Fibroblast of skin of right biceps (primary cell): ENCODE measurements around the gene DPEP1.

Experiments
- DNase-seq: peaks from one replicate; pipeline ENCODE4 v3.0.0-alpha.2; 2013

Gene DPEP1

DNA sequence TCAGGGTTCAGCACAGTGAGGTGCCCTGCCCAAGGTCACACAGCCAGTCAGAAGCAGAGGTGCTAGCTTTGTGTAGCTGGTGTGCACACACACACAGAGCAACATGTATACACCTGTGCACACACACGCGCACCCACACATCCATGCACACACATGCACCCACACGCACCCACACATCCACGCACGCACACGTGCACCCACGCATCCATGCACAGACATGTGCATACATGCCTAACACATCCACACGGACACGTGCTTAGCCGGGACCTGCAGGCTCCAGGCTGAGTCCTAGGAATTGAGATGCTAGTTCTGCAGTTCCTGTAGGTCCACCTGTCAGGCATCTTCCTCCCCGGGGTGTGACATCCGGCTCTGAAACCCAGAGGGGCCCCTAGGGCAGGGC lies 13.0 kb upstream of the DPEP1 start:
- DNase-seq, result no peak

DNA sequence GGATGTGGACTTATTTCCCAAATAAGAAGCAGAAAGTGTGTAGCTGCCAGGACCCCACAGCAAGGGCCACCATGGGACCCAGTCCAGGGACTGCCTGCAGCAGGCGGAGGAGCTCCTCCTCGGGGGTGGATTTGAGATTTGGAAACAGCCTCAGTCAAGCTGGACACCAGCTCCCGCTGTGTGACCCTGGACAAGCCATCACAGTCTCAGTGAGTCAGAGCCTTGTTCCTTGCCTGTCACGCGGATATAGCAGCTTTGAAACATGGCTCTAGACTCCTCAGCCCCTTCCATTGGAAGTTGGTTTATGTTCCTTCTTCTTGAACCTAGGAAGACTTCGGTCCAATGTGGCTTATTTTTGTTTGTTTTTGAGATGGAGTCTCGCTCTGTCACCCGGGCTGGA lies 12.5 kb upstream of the DPEP1 start:
- DNase-seq, result no peak

DNA sequence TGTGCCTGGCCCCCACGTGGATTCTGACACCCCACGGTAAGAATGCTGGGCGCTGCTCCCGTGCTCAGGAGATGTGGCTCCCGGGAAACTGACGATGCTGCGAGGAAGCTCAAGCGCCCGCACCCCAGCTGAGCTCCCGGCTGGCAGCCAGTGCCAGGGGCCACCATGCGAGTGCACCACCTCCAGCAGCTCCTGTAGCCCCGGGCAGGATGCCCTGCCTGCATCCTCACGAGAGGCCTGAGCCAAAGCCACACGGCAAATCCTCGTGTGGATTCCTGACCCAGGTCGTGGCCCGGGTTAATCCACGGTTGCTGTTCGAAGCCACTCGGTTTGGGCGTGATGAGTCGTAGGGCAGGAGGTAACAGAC lies 11.6 kb upstream of the DPEP1 start:
- no peak for DNase-seq

DNA sequence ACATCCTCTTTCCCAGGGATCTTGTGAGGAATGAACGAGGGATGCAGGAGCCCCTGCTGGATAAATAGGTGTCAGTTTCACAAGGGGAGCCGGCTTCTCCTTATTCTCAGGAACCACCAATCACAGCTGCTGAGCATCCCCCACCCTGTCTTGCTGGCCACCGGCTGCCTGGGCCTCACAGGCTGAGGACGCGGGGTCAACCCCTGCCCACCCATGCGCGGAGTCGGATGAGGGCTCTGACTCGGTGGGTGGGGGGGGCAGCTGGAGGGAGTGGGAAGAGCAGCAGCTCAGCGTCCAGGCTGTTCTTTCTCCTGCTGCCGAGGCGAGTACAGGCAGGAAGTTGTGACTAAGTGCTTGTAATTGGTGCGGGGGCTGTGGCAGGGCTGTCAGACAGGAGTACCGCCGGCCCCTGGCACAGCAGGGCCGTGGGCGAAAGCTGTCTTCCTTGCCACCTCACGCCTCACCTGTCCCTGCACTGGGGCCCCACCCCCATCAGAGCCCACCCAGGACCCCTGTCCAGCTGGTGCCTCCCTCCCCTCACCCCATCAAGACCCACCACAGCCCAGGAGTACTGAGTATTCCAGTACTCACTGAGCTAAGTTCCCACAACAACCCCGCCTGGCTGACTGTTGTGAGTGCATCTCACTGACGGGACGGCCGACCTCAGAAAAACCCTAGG lies 11.0 kb upstream of the DPEP1 start:
- DNase-seq, result peak; percentile 84

DNA sequence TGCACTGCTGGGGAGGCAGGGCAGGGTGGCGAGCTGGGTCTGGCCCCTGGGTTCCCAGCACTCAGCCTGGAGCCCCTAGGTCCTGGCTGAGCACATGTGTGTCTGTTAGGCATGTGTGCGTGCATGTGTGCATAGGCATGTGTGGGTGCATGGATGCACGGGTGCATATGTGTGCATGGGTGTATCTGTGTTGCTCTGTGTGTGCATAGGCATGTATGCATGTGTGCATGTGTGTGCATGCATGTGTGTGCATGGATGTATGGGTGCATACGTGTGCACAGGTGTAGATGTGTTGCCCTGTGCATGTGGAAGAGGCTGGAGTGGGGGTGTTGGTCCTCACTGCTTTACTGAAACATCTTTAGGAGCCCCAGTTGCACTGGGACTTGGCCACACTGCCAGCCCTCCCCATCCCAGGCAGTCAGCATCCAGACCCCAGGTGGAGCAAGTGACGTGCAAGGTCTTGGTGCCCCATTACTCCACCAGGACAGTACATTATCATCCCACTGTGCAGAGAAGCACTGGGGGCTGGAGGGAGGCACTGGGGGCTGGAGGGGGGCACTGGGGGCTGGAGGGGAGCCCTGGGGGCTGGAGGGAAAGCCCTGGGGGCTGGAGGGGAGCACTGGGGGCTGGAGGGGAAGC lies 10.4 kb upstream of the DPEP1 start:
- no peak for DNase-seq

DNA sequence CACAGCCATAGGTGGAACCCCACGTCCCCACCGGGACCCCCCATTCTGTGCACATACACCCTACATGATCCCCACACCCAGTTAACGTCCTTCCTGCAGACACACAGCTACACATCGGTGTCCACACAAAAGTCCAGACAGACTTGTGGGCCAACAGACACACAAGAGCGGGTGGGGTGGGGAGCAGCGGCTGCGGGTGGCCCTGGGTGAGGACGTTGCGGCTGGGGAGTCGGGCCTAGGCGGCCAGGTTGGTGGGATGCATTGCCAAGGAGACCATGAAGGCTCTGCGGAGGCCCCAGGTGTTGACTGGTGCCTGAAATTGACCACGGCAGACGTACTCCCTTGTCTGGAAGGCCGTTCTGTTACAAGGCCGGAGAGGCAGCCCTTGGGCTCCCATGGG lies 8.7 kb upstream of the DPEP1 start:
- no peak for DNase-seq

DNA sequence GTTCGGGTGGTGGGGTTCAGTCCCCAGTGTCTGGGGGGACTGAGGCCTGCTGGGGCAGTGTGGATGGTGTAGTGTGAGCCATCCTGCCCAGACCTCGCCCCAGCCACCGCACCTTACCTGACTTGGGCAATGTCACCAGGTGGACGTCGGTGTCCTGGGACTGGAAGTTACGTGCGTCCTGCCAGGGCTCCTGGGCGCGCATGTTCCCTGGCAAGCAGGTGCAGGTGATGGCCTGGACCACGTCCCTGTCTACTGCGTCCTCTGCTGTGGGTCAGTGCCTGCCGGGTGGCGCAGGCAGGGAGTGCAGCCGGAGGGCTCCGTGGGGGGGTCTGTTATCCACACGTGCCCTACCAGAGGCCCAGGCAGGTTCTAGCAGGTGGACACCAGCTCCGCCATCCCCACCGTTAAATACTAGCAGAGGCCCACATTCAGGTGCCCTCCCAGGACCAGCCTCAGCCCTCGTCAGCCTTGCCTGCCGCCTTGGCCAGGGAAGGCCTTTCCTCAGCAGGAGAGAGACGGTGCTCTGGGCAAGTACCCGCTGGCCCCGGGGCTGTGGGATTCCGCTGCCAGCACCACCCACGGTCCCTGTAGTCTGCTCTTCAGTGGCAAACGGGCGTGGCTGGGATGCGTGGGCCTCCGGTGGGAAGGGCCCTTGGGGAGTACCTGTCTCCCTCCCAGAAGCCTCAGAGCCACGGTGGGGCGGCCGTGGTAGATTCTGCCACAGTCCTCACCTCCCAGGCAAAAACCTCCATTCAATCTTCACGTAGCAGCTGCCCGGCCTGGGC lies 8.1 kb upstream of the DPEP1 start:
- DNase-seq, result no peak

DNA sequence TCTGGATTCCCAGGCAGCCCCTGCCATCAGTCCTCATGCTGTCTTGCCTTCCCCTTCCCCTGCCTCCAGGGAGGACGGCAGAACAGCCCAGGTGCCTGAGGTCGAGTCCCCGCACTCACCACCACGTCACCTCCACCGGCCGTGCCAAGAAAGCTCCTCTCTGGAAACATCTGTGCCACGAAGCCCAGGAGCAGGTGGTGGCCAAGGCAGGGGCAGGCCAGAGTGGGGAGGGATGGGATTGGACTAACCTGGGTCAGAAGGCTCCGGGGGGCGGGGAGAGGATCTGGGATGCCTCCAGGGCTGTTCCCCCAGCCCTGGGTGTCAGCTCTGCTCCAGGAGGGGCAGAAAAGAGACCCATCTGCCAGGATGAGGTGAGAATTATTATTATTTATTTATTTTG lies 7.4 kb upstream of the DPEP1 start:
- DNase-seq, result no peak

DNA sequence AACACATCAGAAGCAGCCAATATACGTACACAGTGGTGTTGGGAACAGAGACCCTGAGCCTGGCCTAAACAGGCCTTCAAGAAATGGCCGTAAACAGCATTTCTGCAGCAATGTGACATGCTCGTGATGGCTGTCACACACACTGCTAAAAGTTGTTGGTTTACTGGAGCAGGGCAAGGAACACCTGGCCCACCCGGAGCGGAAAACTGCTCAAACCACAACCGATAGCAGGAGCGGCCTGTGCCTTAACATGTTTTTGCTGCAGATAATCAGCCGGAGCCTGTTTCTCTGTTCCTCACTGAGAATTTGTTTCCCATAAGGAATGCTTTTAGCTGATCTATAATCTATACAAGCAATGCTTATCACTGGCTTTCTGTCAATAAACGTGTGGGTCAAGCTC lies 6.0 kb upstream of the DPEP1 start:
- DNase-seq, result no peak

DNA sequence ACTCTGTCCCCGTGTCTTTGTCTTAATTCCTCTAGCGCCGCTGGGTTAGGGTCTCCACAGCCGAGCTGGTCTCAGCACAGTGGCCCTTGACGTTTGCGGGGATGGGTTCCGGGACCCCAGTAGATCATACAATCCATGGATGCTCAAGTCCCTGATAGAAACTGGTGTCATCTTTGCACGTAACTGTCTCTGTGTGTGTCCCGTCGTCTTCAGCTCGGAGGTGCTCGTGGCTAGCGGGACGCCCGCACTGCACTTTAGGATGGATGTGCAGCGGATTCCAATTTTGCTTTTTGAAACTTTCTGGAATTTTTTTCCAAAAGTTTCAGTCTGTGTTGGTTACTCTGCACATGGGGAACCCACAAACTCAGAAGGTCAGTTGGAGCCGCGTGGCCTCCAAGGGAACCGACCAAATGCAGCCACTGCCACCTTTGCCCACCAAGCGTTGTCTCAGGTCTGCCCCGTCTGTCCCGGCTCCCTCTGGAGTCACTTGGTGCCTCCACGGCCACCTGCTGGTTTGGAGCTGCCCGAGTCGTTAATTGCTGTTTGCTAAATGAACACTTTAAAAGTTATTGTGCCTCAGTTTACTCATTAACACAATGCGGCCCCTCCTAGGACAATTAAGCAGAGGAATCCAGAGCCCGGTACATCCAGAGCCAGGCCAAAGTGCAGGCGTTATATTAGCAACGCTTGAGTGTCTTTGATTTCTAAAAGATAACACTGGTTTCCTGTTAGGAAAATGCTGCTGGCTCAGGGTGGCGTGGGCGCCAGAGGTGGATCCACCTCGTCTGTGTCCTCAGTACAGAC lies 5.3 kb upstream of the DPEP1 start:
- no peak for DNase-seq

DNA sequence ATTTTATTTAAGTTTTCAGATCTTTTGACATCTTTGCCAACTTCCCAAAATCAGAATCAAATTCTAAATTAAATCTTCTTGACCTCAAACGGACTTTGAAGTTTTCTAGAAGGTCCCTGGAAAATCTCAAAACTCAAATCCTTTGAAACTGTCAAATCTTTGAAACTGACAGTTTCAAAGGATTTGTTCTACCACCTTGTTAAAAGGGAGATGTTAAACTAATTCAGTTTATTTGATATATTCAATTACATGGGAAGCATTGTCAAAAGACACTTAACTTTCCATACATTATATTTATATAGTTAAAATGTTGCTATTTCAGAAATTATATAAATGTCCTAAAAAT lies 3.4 kb upstream of the DPEP1 start:
- no peak for DNase-seq

DNA sequence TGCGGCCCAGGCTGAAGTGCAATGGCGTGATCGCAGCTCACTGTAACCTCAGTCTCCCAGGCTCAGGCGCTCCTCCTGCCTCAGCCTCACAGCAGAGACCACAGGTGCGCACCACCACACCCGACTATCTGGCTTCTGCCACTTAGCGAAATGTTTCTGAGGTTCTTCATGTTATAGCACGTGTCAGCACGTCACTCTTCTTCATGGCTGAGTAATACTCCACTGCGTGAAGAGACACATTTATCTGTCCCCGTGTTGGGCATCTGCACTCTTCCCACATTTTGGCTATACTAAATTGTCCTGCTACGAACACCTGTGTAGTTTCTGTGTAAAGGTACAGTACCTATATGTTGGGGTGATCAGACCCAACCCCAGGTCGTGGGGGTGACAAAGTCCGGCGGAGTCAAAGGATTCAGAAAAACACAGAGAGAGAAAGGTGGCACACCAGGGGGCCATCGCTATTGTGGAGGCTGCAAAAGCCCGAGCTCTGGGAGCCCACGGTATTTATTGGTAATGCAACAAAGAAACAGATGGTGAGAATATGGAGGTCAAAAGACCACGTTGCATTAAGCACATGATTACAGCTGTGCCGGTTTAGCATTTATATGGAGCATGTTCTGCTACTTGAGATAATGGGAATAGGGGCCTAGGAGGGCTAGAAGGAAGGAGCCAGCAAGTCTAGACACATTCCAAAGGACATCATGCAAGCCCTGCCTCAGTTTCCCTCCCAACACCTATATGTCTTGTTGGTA lies 851 bp upstream of the DPEP1 start:
- DNase-seq, result no peak

DNA sequence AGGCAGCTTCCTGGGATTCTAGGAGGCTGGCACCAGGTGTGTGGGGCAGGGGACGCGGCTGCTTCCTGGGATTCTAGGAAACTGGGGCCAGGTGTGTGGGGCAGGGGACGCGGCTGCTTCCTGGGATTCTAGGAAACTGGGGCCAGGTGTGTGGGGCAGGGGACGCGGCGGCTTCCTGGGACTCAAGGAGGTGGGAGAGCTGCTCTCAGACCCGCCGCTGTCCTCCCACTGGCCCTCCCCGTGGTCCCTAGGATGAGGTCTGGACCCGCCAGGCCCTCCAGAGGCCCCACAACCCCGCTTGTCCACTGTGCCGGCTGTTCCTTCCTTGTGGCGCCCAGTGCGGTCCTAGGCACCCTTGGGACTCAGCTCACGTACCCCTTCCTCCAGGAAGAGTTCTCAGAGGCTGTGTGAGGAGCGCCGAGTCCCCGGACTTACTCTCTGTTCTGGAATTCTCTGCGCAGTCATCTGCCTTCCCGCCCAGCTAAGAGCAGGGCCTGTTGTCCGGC lies 565 bp downstream of the DPEP1 start:
- no peak for DNase-seq

DNA sequence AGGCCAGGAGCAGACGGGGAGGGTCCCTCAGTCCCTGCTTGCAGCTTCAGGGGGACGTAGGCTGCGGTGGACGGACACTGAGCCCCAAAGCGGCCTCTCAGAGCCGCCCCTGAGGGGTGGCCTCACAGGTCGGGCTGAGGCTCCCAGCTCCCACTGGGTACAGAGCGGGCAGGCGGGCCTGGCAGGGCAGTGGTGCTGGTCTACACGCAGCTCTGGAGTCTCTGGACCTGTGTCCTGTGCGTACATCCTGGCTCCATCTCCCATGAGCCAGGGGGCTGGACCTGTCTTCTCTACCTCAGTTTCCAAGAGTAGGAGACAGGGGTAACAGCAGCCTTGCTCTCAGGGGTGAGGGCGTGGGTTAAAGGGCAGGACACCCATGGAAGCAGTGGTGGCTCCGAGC lies 1.7 kb downstream of the DPEP1 start:
- no peak for DNase-seq

DNA sequence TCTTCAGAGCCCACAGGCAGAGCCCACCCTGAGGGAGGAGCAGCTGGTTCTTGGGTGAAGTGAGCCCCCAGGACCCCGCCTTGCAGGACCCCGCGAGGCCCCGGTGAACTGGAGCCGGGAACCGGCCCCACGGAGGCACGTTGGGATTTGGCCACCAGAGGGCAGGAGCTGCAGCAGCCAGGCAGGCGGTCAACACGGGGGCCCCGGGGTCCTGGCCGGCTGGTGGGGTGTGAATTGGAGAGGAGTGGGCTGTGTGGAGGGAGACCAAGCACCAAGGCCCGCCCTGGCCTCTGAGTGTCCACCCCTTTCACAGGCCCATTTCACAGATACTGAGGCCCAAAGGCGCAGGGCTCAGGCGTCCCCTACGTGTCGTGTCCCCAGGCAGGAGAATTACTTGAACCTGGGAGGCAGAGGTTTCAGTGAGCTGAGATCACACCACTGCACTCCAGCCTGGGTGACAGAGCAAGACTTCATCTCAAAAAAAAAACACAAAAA lies 2.2 kb downstream of the DPEP1 start:
- no peak for DNase-seq

DNA sequence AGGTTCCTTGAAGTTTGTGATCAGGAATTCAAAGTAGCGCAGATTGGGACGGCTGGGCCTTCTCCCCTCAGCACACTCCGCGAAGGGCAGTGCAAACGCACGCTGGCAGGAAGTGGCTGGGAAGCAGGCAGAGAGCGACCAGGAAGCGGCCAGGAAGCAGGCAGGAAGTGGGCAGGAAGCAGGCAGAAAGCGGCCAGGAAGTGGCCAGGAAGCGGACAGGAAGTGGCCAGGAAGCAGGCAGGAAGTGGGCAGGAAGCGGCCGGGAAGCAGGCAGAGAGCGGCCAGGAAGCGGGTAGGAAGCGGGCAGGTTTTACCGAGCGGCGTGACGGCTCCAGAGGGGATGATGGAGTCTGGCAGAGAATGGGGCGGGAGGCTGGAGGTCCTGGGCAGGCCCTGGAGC lies 3.2 kb downstream of the DPEP1 start:
- no peak for DNase-seq

DNA sequence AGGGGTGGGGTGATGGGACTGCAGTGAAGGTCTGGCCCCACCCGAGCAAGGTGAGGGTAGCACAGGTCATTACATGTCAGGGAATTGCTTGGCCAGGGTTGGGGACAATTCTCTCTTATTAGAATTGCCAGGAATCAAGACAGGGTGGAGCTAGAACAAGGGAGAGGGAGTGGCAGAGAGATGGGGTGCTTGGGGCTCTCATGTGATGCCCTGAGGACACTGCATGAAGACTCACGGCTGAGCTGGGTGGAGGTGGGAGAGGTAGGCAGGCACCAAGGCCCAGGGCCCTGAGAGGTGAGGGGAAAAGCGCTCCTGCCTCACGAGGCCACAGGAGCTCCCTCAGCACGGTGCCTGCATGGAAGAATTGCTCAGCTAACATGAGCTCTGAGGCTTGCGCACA lies 3.6 kb downstream of the DPEP1 start:
- no peak for DNase-seq

DNA sequence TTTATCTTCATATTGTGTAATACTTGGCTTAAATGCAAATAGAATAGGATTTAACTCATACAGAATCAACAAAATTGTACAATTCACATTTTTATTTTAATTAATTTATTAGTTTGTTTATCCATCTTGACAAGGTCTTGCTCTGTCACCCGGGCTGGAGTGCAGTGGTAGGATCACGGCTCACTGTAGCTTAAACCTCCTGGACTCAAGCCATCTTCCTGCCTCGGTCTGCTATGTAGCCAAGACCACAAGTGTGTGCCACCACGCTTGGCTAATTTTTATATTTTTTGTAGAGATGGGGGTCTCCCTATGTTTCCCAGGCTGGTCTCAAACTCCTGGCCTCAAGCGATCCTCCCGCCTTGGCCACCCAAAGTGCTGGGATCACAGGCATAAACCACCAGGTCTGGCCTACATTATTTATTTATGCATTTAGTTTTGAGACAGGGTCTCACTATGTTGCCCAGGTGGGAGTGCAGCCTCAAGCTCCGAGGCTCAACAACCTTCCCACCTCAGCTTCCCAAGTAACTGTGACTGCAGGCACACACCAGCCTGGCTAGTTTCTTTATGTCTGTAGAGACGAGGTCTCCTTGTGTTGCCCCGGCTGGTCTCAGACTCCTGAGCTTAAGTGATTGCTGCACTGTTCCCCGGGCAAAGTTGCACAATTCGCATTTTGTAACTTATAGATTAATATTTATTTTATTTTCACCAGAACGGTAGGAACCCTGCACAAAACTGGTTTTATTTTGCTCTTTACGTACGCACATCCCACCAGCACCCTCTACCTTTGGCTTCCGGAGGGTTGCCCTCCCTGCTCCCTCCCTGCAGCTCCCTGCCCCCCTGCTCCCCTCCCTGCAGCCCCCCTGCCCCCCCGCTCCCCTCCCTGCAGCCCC lies 4.9 kb downstream of the DPEP1 start:
- DNase-seq, result no peak

DNA sequence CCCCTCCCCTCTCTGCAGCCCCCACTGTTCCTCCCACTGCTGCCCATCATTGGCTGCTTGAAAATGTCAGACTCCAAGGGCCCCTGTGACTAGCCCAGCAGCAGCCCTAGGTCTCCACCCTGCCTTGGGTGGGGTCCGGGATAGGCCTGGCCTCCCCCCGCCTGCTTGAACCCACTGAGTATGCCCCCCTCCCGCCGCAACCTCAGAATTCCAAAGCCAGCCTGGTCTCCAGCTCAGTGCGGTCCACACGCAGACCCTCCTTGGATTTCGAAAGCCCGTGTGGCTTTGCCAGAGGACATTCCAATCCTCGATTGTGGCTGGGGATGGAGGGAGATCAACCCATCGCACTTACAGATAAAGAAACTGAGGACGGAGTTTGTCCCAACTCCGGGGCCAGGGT lies 6.4 kb downstream of the DPEP1 start:
- peak; percentile 41 for DNase-seq

DNA sequence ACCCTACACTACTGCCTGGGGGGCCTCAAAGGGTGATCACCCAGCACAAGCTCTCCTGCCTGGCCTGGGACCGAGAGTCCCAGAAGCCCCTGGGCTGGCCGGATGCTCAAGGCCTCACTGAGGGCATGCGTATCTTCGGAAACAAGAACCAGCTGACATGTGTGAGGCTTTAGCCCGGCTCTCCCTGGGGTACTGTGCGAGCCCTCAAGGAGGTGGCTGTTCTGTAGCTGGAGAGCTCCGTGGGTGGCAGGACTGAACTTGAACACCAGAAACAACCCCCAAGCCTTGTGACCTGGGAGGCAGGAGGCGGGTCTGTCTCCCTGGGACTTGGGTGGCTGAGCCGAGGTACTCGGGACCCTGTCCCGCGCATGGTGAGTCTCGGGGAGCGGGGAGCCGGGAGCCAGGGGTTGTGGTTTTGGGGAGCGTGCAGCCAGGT lies 7.0 kb downstream of the DPEP1 start:
- no peak for DNase-seq

DNA sequence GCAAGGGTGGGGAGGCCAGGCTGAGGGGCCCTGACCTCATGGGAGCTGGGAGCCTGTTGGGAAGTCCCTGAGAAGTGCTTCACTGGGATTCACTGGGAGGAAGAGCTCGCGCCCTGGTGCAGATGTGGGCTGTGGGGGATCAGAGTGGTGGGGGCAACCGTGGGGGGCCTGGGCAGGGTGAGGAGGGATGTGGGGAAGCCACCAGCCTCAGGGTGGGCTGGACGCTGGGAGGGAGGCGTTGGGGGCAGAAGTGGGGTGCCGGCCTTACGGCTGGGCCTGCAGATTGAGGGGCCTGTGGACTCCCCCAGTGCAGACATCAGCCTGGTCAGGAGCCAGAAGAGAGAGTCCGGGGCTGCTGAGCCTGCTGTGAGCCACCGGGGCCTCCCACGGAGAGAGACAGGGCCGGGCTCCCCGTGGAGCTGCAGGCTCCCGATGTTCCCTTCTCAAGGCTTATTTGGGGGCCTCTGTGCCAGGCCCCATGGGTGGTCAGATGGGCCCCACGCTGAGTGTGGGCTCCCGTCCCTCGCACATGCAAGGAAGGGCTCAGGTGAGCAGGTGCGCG lies 7.8 kb downstream of the DPEP1 start:
- DNase-seq, result no peak
